Astrocyte of the cerebellum (primary cell): ENCODE data around the gene MLN.
"Not testable (repeated sequence)": the region's sequence is repeated elsewhere in the genome, so short reads cannot be mapped to it uniquely, and the experiment has no call there.

Experiments used
- DNase-seq: peaks from one replicate; pipeline ENCODE4 v3.0.0-alpha.2; 2011; ENCODE audit warnings: low read depth
- H3K4me3 ChIP-seq: 2 replicates; pipeline ENCODE4 v1.5.1; 2011; ENCODE audit warnings: mild to moderate bottlenecking, low read depth, low read length, moderate library complexity
- in situ Hi-C: cut with HindIII; loops from 2 replicates; pipeline ENCODE4 v1.10.0; 2017; ENCODE audit warnings: low sequenced_read_pairs
- TF ChIP-seq, protein P1 (sequence below): IDR thresholded peaks from 2 replicates; pipeline ENCODE4 v1.5.1; 2012; ENCODE audit warnings: low read length, low read depth, moderate library complexity, mild to moderate bottlenecking; ENCODE audit errors: missing control alignments

The MLN gene

DNA sequence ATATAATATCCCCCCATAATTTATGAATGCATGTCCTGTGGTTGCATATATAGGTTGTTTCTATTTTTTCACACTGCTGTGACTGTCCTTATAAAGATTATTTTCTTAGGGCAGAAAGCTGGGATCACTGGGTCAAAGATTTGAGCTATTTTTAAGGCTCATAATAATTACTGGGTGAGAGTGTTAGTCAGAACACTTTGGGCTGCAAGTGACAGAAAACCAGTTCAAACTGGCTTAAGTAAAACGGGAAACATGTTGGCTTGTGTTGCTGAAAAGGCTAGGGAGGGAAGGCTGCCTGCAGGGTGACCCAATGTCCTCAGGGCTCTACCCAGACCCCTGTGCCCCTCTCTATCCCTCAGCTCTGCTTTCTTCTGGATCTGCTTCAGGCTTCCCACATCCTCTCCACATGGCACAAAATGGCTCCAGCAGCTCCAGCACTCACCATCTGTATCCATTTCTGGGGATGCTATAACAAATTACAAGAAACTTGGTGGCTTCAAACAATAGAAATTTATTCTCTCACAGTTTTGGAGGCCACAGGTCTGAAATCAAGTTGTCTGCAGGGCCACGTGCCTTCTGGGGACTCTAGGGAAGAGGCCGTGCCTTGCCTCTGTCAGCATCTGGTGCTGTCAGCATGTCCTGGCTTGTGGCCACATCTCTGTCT lies 33.1 kb upstream of the MLN start:
- no peak overlapping the region for H3K4me3 ChIP-seq
- TF ChIP-seq, protein P1, sequence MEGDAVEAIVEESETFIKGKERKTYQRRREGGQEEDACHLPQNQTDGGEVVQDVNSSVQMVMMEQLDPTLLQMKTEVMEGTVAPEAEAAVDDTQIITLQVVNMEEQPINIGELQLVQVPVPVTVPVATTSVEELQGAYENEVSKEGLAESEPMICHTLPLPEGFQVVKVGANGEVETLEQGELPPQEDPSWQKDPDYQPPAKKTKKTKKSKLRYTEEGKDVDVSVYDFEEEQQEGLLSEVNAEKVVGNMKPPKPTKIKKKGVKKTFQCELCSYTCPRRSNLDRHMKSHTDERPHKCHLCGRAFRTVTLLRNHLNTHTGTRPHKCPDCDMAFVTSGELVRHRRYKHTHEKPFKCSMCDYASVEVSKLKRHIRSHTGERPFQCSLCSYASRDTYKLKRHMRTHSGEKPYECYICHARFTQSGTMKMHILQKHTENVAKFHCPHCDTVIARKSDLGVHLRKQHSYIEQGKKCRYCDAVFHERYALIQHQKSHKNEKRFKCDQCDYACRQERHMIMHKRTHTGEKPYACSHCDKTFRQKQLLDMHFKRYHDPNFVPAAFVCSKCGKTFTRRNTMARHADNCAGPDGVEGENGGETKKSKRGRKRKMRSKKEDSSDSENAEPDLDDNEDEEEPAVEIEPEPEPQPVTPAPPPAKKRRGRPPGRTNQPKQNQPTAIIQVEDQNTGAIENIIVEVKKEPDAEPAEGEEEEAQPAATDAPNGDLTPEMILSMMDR, result no peak
- in situ Hi-C loops, result no loop called here
- DNase-seq, result no peak

DNA sequence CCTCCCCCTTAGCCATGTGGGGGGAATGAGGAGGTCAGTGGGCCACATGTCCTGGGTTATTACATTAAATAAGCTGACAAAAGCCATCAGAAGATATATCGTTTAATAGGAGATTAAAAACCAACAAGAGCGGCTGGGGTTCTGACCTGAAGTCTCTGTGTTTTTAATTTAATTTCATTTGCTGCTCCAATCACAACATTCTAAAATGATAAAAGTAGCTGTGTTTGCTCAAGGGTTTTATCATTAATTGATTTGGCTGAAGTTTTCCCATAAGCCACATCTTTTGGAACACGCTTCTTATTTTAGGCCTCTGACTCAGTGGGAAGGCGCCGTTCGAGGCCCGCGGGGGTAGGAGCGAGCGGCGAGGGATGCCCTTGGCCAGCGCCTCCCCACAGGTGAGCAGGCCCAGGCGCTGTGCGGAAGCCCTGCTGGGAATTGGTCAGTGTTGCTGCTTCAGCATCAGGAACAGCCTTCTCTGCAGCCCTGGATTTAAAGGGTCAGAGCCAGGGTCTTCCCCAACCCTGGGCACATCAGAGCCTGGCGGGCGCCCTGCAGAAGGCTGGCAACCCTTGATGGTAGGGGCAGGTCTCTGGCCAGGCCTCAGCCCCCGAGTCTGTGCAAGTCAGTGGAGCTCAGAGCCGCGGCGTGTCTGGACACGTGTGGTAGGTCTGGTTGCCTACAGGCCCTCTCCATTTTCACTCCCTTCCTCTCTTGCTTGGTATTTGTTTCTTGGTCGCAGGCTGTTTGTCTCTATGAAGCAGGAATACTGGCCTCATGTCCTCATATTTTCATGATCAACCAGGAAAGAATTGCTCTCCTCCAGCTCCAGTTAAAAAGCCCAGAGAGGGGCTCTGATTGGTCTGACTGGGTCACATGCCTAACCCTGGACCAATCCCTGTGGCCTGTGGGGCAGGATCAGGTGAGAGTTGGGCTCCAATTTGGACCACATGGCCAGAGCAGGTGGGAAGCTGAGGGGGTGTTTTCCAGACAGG lies 30.9 kb upstream of the MLN start:
- DNase-seq, result no peak
- in situ Hi-C loops, result no loop called here

DNA sequence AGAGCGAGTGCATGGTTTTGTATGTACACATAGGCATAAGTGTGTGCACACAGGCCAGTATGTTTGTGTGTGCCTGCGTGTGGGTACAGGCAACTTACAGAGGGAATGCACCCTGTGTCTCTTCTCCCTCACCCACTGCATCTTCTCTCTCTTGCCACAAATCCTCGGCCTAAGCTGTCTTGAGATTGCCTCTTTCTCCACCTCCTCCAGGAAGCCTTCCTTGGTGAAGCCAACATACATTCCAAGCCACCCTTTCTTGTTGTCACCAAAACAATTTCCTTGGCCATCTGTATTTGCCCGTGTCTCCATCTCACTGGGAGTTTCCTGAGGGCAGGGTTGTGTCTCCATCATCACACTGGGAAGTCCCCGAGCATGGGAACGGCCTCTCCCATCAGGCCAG lies 29.8 kb upstream of the MLN start:
- DNase-seq, result no peak
- in situ Hi-C loops, result no loop called here
- TF ChIP-seq, protein P1, result no peak
- H3K4me3 ChIP-seq, result no peak overlapping the region

More for the DNA sequence above, 30.9 kb upstream of the MLN start:
- TF ChIP-seq, protein P1, result no peak
- H3K4me3 ChIP-seq, result no peak overlapping the region

DNA sequence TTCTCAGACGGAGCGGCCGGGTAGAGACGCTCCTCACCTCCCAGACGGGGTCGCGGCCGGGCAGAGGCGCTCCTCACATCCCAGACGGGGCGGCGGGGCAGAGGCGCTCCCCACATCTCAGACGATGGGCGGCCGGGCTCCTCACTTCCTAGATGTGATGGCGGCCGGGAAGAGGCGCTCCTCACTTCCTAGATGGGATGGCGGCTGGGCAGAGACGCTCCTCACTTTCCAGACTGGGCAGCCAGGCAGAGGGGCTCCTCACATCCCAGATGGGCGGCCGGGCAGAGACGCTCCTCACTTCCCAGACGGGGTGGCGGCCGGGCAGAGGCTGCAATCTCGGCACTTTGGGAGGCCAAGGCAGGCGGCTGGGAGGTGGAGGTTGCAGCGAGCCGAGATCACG lies 29.0 kb upstream of the MLN start:
- H3K4me3 ChIP-seq, in situ Hi-C loops, DNase-seq: not testable (repeated sequence)

DNA sequence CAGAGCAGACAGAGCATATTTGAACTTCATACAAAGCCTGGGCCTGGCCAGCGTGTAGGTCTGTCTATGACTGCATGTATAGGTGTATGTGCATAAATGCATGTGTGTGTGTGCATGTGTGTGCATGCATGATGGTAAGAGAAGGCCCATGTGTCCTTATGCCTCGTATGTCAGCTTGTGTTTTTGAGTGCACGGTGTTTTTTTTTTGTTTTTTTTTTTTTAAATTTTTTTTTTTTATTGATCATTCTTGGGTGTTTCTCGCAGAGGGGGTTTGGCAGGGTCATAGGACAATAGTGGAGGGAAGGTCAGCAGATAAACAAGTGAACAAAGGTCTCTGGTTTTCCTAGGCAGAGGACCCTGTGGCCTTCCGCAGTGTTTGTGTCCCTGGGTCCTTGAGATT lies 27.9 kb upstream of the MLN start:
- in situ Hi-C loops, DNase-seq, H3K4me3 ChIP-seq: not testable (repeated sequence)

DNA sequence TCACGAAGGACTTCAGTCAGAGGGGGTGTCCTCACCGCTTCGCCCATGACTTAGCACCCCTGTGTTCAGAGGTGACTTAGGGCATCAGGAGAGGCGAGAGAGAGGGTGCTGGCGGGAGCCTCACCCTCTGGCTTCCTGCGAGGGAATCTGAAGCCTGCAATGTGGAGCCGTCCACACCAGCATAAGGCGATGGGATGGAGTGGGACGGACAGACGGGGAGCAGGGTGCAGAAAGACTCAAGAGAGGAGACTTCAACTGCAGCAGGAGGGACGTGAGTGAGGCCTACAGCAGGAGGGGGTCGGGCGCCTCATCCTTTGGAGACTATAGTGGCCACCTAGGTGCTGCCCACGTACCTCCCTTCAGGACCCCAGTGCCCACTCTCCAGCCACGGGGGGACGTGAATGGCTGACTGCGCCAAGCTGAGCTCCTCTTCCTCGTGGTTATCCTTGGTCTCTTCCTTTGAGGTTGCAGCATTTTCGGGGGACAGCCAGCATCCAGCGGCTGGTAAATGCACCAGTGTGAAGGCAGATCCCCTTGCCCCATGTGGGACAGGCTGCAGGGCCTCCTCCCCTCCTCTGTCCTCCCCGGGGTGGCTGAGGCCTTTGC lies 26.9 kb upstream of the MLN start:
- no peak for DNase-seq
- TF ChIP-seq, protein P1, result no peak
- no peak overlapping the region for H3K4me3 ChIP-seq
- in situ Hi-C loops, result no loop called here

DNA sequence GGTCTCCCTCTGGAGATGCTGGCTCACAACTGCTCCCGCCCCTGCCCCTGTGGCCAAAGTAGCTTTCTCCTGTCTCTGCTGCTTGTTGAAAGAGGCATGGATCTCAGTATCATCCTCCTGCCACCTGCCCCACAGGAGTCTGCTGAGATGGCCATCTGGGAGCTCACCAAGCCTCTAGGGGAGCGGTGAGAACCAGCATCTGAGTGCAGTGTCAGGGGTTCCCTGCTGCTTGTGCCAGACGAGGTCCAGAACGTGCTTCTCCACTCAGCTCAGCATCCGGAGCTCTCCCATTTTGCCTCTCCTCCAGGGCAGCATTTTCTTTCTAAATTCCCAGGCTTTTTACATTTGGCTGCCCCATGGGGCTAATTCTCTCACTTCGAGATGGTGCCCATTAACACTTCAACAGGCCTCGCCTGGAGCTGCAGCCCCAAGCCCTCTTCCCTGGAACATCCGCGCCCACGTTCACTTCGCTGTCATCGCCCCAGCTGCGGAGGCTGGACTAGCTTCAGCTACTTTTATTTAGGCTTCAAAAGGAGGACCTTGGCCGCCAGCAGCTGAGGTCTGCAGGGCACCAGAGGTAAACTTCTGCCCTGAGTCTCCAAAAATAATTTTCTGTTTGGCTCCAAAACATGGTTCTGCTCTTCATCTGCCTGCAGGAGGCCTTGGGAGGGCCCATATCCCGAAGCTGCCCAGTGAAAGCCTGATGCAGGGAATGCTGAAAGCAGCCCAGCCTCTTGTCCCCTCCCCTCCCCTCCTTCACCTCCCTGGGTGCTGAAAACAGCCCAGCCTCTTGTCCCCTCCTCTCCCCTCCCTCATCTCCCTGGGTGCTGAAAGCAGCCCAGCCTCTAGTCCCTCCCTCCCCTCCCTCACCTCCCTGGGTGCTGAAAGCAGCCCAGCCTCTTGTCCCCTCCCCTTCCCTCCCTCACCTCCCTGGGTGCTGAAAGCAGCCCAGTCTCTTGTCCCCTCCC lies 25.2 kb upstream of the MLN start:
- no peak overlapping the region for H3K4me3 ChIP-seq
- TF ChIP-seq, protein P1, result no peak
- no peak for DNase-seq
- in situ Hi-C loops, result no loop called here
